AG09319 (cell line): Measurements from ENCODE around the gene XKRX.

Experiments
- DNase-seq: peaks from one replicate; pipeline ENCODE4 v3.0.0-alpha.2; 2010; ENCODE audit warnings: low read depth; ENCODE audit errors: extremely low read depth
- TF ChIP-seq, protein P1 (sequence below): IDR thresholded peaks from 2 replicates; pipeline ENCODE4 v1.5.1; 2011; ENCODE audit warnings: low read depth, mild to moderate bottlenecking, inconsistent platforms, low read length, moderate library complexity

Gene XKRX

DNA sequence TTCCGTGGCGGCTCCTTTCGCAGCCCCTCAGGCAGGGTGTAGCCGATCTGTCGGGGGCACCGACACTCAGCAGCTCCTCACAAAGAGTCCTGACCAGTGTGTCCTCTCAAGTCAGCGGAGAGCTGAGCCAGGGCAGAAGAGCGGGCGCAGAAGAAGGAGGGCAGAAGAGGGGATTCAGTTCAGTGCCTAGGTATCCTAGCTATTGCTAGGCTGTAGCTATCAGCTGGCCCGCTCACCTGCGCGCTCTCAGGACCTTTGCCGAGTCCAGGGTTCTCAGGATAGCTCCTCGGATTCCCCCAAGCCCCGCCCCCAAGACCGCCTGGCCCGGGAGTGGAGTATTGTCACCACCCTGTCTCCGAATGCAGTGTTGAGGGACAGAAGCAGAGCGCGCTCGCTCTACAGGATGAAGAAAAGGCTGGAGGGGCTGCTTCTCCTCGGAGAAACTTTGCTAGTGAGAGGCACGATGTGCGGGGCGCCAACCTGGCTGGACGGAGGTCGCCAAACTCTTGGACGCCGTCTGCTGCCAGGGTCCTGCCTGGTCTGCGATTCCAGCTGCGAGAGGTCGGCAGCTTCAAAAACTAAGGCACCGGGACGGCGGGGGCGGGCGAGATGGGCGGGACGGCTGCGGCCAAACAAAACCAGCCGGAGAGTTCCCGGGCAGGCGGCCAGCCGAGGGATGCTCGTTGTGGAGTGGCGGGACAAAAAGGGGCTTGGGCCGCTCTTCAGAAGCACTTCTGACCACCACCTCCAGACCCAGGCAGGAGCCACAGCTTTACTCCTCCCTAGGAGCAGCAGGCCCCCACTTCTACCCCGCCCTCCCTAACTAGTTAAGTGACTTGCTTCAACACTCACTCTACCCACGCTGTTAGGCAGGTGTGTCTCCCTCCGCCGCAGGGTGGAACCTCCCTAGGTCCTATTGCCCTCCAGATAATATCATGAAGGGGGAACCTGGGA lies at the start of gene XKRX:
TSS of gene XKRX (minus strand) at position 258 of the 954 bp plus-strand sequence. CDS start 613 bp downstream, outside the sequence.
- TF ChIP-seq, protein P1, sequence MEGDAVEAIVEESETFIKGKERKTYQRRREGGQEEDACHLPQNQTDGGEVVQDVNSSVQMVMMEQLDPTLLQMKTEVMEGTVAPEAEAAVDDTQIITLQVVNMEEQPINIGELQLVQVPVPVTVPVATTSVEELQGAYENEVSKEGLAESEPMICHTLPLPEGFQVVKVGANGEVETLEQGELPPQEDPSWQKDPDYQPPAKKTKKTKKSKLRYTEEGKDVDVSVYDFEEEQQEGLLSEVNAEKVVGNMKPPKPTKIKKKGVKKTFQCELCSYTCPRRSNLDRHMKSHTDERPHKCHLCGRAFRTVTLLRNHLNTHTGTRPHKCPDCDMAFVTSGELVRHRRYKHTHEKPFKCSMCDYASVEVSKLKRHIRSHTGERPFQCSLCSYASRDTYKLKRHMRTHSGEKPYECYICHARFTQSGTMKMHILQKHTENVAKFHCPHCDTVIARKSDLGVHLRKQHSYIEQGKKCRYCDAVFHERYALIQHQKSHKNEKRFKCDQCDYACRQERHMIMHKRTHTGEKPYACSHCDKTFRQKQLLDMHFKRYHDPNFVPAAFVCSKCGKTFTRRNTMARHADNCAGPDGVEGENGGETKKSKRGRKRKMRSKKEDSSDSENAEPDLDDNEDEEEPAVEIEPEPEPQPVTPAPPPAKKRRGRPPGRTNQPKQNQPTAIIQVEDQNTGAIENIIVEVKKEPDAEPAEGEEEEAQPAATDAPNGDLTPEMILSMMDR = no peak
- no peak for DNase-seq

- TF ChIP-seq, protein P1 = no peak
- DNase-seq = no peak
Observed at GRCh38 chrX:100976211-100976610, 47.5 kb upstream of the XKRX start.

DNA sequence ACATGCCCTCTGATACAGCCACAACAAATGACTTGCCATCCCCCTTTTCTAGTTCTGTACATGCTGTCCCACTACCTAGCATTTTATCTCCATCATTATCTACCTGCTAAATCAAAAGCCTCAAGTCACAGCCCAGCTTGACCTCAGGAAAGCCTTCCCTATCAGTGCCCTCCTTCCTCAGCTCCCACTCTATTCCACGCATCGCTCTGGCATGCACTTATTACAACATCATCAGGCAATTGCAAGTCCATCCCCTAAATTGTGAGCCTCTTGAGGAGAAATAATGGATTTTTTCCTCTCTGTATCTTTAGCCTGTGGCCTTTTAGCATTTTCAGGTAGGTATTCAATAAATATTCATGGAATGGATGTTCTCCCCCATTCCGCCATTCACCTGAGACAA lies 46.5 kb upstream of the XKRX start:
- TF ChIP-seq, protein P1 = no peak
- DNase-seq = no peak

- DNase-seq = no peak
- TF ChIP-seq, protein P1 = no peak
Observed at GRCh38 chrX:100973411-100973810, 44.7 kb upstream of the XKRX start.

GRCh38 chrX:100969936-100970335 lies 41.2 kb upstream of the XKRX start:
- TF ChIP-seq, protein P1 = no peak
- DNase-seq = no peak

DNA sequence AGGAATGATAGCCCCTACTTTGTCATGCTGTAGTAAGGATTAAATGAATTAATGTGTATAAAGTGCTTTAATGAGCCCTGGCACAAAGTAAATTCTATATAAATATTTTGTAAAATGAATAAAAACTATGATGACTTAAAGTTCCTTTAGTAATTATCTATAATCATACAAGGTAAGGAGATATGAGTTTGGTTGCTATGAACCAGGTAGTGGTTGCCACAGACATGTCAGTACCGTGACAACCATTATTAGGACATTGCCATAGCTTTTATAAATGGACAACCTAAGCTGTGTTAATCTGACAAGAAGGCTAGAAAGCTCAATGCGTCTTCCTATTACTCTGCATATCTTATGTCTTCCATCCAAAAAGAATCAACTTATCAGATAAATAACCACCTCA lies 40.7 kb upstream of the XKRX start, which contains the start of gene ARL13A:
TSS of gene ARL13A (plus strand) at position 301 of the 400 bp plus-strand sequence. CDS start 3,982 bp downstream, outside the sequence.
- TF ChIP-seq, protein P1 = no peak
- no peak for DNase-seq

- no peak for DNase-seq
- TF ChIP-seq, protein P1 = no peak
Observed at GRCh38 chrX:100964362-100964761, 35.6 kb upstream of the XKRX start.
